Measurements from ENCODE around the gene CHST10. TPM values are rescaled to one million over a fixed set of nuclear protein-coding genes. Genes with fewer than 3 reads are reported as not detected.
"Not testable (repeated sequence)": the region's sequence is repeated elsewhere in the genome, so short reads cannot be mapped to it uniquely, and the experiment has no call there.

Gene CHST10
- total RNA-seq, 1 donor from 2014 or later = 25.8 TPM

GRCh38 chr2:100365434-100365833 lies 52.0 kb downstream of the CHST10 start:
- DNase-seq (ENCODE audit: low spot score in 2 of 2, unreplicated experiment in 2 of 2) = no peak
- H3K4me3 Mint-ChIP-seq = no peak overlapping the region
- TF ChIP-seq, protein P1, sequence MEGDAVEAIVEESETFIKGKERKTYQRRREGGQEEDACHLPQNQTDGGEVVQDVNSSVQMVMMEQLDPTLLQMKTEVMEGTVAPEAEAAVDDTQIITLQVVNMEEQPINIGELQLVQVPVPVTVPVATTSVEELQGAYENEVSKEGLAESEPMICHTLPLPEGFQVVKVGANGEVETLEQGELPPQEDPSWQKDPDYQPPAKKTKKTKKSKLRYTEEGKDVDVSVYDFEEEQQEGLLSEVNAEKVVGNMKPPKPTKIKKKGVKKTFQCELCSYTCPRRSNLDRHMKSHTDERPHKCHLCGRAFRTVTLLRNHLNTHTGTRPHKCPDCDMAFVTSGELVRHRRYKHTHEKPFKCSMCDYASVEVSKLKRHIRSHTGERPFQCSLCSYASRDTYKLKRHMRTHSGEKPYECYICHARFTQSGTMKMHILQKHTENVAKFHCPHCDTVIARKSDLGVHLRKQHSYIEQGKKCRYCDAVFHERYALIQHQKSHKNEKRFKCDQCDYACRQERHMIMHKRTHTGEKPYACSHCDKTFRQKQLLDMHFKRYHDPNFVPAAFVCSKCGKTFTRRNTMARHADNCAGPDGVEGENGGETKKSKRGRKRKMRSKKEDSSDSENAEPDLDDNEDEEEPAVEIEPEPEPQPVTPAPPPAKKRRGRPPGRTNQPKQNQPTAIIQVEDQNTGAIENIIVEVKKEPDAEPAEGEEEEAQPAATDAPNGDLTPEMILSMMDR (IDR thresholded peaks at IDR 0.05; ENCODE audit: unreplicated experiment) = no peak
- H3K4me1 Mint-ChIP-seq = no peaks in the 10 kb centered on the region
- peaks cover 49% of the 10 kb centered on the region for H3K9me3 Mint-ChIP-seq
- peaks cover 3% of the 10 kb centered on the region for H3K36me3 Mint-ChIP-seq
- no peak overlapping the region for H3K27ac Mint-ChIP-seq
- H3K27me3 Mint-ChIP-seq (ENCODE audit: low read depth) = no peaks in the 10 kb centered on the region

DNA sequence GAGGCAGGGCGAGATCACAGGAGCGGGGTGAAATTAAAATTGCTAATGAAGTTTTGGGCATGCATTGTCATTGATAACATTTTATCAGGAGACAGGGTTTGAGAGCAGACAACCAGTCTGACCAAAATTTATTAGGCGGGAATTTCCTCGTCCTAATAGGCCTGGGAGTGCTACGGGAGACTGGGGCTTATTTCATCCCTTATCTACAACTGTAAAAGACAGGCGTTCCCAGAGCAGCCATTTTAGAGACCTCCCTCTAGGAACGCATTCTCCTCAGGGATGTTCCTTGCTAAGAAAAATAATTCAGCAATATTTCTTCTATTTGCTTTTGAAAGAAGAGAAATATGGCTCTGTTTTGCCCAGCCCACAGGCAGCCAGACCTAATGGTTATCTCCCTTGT lies 55.2 kb downstream of the CHST10 start:
- H3K36me3 Mint-ChIP-seq; H3K27ac Mint-ChIP-seq; DNase-seq (ENCODE audit: low spot score in 2 of 2, unreplicated experiment in 2 of 2); H3K27me3 Mint-ChIP-seq (ENCODE audit: low read depth); H3K4me3 Mint-ChIP-seq; H3K4me1 Mint-ChIP-seq: not testable (repeated sequence)
- peaks cover 38% of the 10 kb centered on the region for H3K9me3 Mint-ChIP-seq

DNA sequence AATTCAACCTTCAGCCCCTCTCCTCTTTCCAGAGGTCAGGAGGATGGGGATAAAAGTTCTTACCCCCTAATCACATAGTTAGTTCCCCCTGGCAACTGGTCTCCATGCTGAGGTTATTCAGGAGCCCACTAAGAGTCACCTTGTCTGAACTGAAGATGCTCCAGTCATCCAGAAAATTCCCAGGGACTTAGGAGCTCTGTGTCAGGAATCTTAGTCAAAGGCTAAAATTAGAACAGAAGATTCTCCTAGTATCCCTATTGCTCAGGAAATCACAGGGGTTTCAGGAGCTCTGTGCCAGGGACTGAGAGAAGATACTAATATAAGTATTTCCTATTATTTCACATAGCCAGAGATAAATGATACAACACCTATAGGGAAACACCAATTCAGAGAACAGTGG lies 57.9 kb downstream of the CHST10 start:
- TF ChIP-seq, protein P1 (IDR thresholded peaks at IDR 0.05; ENCODE audit: unreplicated experiment) = no peak
- H3K36me3 Mint-ChIP-seq = peaks cover 3% of the 10 kb centered on the region
- DNase-seq (ENCODE audit: low spot score in 2 of 2, unreplicated experiment in 2 of 2) = no peak
- H3K27me3 Mint-ChIP-seq (ENCODE audit: low read depth) = peaks cover 3% of the 10 kb centered on the region
- H3K27ac Mint-ChIP-seq = no peak overlapping the region
- no peaks in the 10 kb centered on the region for H3K4me1 Mint-ChIP-seq
- H3K4me3 Mint-ChIP-seq = no peak overlapping the region
- H3K9me3 Mint-ChIP-seq = peaks cover 43% of the 10 kb centered on the region

GRCh38 chr2:100358554-100358953 lies 58.9 kb downstream of the CHST10 start:
- Mint-ChIP-seq H3K4me3 (no peak overlapping the region), H3K36me3 (peaks cover 3% of the 10 kb centered on the region), H3K4me1 (no peaks in the 10 kb centered on the region), H3K27me3 (ENCODE audit: low read depth) (peaks cover 3% of the 10 kb centered on the region), H3K27ac (no peak overlapping the region), H3K9me3 (peaks cover 36% of the 10 kb centered on the region)
- DNase-seq (ENCODE audit: low spot score in 2 of 2, unreplicated experiment in 2 of 2) = no peak
- TF ChIP-seq, protein P1 (IDR thresholded peaks at IDR 0.05; ENCODE audit: unreplicated experiment) = no peak

DNA sequence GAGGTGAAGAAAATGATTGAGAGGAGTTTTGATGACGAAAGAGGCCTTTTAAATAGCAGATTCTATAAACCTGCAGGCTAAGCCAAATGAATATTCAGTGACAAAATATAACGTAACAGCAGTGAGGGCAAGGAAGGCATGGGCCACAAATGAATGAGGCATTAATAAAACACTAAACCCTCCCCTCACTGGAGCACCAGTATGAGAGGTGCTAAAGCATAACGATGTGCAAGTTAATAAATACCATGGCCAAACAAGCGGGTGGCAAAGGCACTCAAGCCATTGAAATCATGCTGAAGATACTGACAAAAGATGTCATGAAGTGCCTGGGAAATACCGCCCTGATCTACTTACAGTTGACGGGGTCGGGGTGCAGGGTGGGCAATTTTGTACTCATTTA lies 64.9 kb downstream of the CHST10 start:
- Mint-ChIP-seq H3K27ac (no peak overlapping the region), H3K4me3 (no peak overlapping the region), H3K36me3 (no peaks in the 10 kb centered on the region), H3K9me3 (peaks cover 12% of the 10 kb centered on the region), H3K4me1 (no peaks in the 10 kb centered on the region), H3K27me3 (ENCODE audit: low read depth) (peaks cover 3% of the 10 kb centered on the region)
- TF ChIP-seq, protein P1 (IDR thresholded peaks at IDR 0.05; ENCODE audit: unreplicated experiment) = no peak
- no peak for DNase-seq (ENCODE audit: low spot score in 2 of 2, unreplicated experiment in 2 of 2)

DNA sequence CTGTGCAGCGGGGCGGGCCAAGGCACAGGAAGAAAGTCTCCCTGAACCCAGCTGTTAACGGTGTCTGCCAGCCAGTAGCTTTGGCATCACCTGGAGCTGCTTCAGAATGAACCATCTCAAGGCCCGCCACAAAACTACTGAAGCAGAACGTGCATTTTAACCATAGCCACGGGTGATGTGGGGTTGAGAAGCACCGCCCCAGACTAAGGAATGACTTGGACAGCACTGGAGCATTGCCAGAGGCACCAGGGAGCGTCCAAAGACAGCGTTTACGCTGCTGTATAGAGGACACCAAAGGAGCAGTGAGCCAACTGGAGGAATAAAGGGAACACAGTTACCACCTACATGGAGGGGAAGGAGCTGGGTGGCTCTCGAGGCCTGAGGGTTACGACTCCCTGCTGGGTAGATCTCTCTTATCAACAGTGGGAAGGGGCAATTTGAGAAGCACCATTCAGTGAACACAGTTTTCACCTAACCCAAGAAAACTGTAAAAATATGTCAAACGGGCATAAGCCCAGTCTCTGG lies 66.7 kb downstream of the CHST10 start:
- Mint-ChIP-seq H3K4me1 (no peaks in the 10 kb centered on the region), H3K4me3 (no peak overlapping the region), H3K27me3 (ENCODE audit: low read depth) (peaks cover 4% of the 10 kb centered on the region), H3K27ac (no peak overlapping the region), H3K9me3 (peaks cover 7% of the 10 kb centered on the region), H3K36me3 (no peaks in the 10 kb centered on the region)
- no peak for DNase-seq (ENCODE audit: low spot score in 2 of 2, unreplicated experiment in 2 of 2)
- TF ChIP-seq, protein P1 (IDR thresholded peaks at IDR 0.05; ENCODE audit: unreplicated experiment) = no peak

DNA sequence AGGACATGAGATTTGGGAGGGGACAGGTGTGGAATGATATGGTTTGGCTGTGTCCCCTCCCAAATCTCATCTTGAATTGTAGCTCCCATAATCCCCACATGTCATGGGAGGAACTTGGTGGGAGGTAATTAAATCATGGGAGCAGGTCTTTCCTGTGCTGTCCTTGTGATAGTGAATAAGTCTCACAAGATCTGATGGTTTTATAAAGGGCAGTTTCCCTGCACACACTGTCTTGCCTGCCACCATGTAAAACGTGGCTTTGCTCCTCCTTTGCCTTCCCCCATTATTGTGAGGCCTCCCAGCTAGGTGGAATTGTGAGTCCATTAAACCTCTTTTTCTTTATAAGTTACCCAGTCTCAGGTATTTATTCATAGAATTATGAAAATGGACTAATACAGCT lies 72.3 kb downstream of the CHST10 start:
- H3K27ac Mint-ChIP-seq; H3K27me3 Mint-ChIP-seq (ENCODE audit: low read depth); H3K36me3 Mint-ChIP-seq; H3K4me3 Mint-ChIP-seq; DNase-seq (ENCODE audit: low spot score in 2 of 2, unreplicated experiment in 2 of 2); H3K4me1 Mint-ChIP-seq: not testable (repeated sequence)
- H3K9me3 Mint-ChIP-seq = peaks cover 22% of the 10 kb centered on the region

All from mesothelial cell of epicardium (in vitro differentiated cells).